Ramos (cell line): Measurements from ENCODE around the gene PLPPR2.
"Not testable (repeated sequence)": the region's sequence is repeated elsewhere in the genome, so short reads cannot be mapped to it uniquely, and the experiment has no call there.

Source experiments
- in situ Hi-C: fragments of 300-500 bp; cut with MboI; formaldehyde crosslinking; loops from one replicate; pipeline ENCODE4 v1.14.3; 2022; ENCODE audit warnings: low sequenced_read_pairs; ENCODE audit not compliant: unreplicated experiment

Gene PLPPR2

DNA sequence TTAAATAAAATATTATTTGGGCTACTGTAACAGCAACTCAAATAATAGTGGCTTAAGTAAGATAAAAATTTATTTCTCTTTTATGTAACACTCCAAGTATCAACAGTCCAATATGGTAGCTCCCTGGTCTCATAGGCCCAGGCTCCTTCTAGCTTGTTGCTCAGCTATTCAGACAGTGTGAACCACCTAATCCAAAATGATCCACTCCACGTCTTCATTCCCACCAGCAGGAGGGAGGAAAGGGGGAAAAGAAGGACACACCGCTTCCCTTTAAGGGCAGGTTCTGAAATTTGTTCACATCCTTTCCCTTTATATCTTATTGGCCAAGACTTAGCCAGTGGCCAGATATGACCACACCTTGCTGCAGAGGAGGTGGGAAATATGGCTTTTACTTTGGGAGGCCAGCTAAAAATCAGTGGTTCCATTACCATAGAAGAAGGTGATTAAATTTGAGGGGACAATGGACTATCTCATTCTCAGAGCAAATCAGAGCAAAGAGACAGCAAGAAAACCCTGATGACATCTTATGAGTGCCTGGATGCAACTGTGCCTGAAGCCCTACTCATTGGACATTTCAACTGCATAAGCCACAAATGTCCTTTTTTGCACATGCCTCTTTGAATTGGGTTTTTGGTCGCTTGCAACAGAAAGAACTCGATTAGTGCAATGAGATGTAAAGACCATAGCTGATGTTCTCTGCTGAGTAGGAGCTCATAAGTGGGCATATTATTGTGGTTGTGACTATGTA is 35.9 kb downstream of the PLPPR2 start:
- in situ Hi-C loops = no loop called here

DNA sequence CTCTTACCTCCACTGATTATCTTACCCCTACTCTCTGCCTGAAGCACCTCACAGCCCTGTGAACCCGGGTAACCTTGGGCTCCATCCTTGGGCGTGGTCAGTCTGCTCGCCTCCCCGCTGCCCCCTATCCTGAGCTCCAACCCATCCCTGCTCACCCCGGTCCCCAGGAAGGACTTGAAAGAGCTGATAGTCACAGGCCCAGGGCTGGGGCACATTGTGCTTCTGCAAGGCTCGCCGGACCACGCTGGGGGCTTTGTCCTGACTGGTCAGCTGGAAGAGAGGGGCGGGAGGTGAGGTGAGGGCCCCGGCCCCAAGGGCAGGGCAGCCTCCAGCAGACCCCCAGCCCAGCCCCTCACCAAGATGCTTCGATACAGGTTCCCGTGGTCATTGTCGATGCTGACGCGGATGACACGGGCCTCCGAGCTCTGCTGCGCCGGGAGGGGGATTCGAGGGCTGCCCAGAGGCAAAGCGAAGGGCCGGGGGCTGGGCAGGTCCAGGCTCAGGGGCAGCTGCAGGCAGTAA is 41.9 kb downstream of the PLPPR2 start:
- in situ Hi-C loops = no loop called here

DNA sequence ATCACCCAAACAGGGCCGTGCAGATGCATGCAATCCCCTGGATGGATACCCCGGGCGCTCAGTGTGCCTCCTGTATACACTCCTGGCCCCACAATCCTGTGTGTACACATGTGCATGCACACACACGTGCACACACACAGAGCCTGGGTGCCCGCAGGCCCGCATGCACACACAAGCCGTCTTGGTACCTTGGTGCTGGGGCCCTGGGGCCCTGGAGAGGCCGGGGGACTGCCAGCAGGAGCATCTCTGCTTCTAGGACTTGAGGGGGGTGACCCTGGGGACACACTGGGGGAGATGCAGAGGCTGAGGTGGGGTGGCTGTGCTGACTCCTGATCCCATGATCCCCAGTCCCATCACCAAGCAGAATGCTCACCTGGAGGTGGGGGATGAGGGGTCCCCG is 44.4 kb downstream of the PLPPR2 start:
- in situ Hi-C loops = no loop called here

DNA sequence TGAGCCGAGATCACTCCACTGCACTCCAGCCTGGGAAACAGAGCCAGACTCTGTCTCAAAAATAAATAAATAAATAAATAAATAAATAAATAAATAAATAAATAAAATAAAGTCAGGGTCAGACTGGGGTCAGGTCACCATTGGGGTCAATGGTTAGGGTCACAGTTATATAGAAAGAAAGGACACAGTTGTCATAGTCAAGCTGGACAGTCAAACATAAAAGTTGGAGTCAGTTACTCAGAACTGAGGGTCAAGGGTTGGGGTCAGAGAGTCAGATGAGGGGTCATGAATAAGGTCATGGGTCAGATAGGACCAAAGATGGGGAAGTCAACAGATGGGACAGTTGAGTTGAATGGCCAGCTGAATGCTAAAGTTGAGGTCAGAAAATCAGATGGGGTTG is 45.6 kb downstream of the PLPPR2 start:
- in situ Hi-C loops = no loop called here

- in situ Hi-C loops = no loop called here
Measured at GRCh38 chr19:11401808-11402543, 46.7 kb downstream of the PLPPR2 start.

GRCh38 chr19:11404588-11405222 is 49.5 kb downstream of the PLPPR2 start:
- in situ Hi-C loops = no loop called here

GRCh38 chr19:11405846-11406643 is 50.8 kb downstream of the PLPPR2 start:
- in situ Hi-C loops = no loop called here

GRCh38 chr19:11406703-11407236 is 51.5 kb downstream of the PLPPR2 start:
- in situ Hi-C loops = not testable (repeated sequence)

- in situ Hi-C loops = no loop called here
Measured at GRCh38 chr19:11408591-11408990, 53.4 kb downstream of the PLPPR2 start.

DNA sequence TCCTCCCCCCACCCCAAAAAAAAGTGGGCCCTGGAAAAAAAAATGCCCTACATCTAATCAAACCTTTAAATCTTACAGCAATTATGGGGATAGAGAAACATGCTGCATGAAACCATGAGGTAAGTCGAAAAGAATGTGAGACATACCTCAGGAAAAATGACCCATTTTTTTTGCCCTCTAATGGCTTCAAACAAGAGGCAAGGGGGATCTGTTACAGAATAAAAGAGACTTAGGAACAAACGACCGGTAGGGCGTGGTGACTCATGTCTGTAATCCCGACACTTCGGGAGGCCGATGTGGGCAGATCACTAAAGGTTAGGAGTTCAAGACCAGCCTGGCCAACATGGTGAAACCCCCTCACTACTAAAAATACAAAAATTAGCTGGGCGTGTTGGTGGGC is 55.5 kb downstream of the PLPPR2 start:
- in situ Hi-C loops = no loop called here

- in situ Hi-C loops = no loop called here
Measured at GRCh38 chr19:11414544-11414943, 59.3 kb downstream of the PLPPR2 start.
